Activated CD4-positive, alpha-beta T cell treated with anti-CD3 and anti-CD28 coated beads, Interleukin-2, amount 10 ng/mL, durations not matched to agents 24 days and 14 days (primary cell): Measurements from ENCODE around the gene STAB2. TPM values are rescaled to one million over a fixed set of nuclear protein-coding genes. Genes with fewer than 3 reads are reported as not detected.

ENCODE experiments used
- DNase-seq: peaks from one replicate; pipeline ENCODE4 v3.0.0; 2022
- H3K27ac Mint-ChIP-seq: one replicate; pipeline ENCODE4 v1.8.0; 2022; ENCODE audit warnings: mild to moderate bottlenecking, mixed read lengths
- H3K27me3 Mint-ChIP-seq: one replicate; pipeline ENCODE4 v1.8.0; 2022; ENCODE audit warnings: mixed read lengths
- H3K36me3 Mint-ChIP-seq: one replicate; pipeline ENCODE4 v1.8.0; 2022; ENCODE audit warnings: low read depth, mild to moderate bottlenecking, mixed read lengths
- H3K4me1 Mint-ChIP-seq: one replicate; pipeline ENCODE4 v1.8.0; 2021; ENCODE audit warnings: mixed read lengths
- H3K4me3 Mint-ChIP-seq: one replicate; pipeline ENCODE4 v1.8.0; 2022; ENCODE audit warnings: mild to moderate bottlenecking, moderate library complexity, mixed read lengths
- H3K9me3 Mint-ChIP-seq: one replicate; pipeline ENCODE4 v1.8.0; 2021; ENCODE audit warnings: mixed read lengths
- intact Hi-C: fragments of 100-400 bp; cut with micrococcal nuclease; formaldehyde crosslinking; loops from one replicate; pipeline ENCODE4 v1.15.1; 2023
- total RNA-seq: library from RNA; stranded (reverse); gene quantifications from 2 replicates; pipeline ENCODE4 v1.2.3, GENCODE V29; 2022

Gene STAB2
- total RNA-seq, 1 donor from 2014 or later = not detected

DNA sequence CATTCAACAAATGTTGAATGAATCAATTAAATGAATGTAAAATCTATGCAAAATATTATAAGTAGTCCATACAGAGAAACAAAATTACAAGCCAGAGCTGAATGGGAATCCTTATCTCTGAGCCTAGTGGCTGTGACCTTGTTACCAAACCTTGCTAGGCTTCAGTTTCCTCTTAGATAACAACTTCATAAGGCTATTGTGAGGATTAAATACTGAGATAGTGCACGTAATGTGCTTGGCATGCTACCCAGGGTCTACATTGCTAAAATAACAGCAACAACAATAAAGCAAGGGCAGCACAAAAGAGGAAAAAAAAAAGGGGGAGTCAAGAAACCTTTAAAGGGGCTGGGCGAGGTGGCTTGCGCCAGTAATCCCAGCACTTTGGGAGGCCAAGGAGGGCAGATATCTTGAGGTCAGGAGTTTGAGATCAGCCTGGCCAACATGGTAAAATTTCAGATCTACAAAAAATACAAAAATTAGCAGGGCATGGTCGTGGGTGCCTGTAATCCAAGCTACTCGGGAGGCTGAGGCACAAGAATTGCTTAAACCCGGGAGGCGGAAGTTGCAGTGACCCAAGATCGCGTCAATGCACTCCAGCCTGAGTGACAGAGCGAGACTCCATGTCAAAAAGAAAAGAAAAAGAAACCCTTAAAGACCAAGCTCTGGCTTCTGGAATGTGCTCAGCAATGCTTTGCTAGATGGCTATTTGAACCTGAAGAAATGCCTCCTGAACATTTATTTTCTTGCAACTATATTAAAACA, 14.1 kb downstream of the STAB2 start:
- Mint-ChIP-seq H3K4me3 (no peak overlapping the region), H3K27me3 (peaks cover 8% of the 10 kb centered on the region), H3K27ac (no peak overlapping the region), H3K4me1 (no peaks in the 10 kb centered on the region), H3K36me3 (no peaks in the 10 kb centered on the region), H3K9me3 (no peaks in the 10 kb centered on the region)
- DNase-seq = no peak
- intact Hi-C loops = no loop called here

DNA sequence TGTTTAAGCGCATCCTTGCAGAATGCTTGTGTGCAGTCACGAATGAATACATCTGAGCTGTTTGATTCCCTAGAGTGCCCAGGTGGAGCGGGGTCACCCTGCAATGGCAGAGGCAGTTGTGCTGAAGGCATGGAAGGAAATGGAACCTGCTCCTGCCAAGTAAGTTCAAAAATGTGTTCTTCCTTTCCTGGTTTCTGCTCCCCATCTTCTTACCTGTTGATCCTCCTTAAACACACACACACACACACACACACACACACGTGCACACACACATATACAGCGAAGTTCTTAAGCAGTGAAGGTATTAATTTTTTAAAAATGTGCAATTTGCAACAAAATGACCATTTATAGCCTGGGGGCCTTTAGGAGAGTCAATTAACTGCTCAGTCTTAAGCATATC, 33.3 kb downstream of the STAB2 start:
- DNase-seq = no peak
- Mint-ChIP-seq H3K4me1 (no peaks in the 10 kb centered on the region), H3K27ac (no peak overlapping the region), H3K27me3 (peaks cover 4% of the 10 kb centered on the region), H3K9me3 (no peaks in the 10 kb centered on the region), H3K36me3 (no peaks in the 10 kb centered on the region), H3K4me3 (no peak overlapping the region)
- intact Hi-C loops = no loop called here

DNA sequence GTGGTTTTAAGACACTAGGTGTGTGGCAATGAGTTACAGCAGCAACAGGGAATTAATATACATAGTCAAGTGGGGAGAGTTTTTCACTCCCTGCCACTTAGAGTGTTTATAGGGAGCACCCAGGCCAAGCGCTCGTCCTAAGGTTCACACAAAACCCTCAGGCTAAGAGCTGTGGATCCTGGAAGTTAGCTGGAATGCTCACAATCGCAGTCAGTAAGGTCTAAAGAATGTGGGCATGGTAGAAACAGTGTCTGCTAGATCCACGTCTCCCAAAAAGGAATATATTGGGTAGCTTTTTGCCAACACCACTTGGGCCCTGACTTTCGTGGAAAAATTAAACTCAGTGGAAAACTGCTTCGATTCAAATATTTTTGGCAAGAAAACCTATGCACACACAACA, 36.6 kb downstream of the STAB2 start:
- Mint-ChIP-seq H3K9me3 (no peaks in the 10 kb centered on the region), H3K27ac (no peak overlapping the region), H3K4me1 (no peaks in the 10 kb centered on the region), H3K4me3 (no peak overlapping the region), H3K27me3 (no peaks in the 10 kb centered on the region), H3K36me3 (no peaks in the 10 kb centered on the region)
- intact Hi-C loops = no loop called here
- DNase-seq = no peak

DNA sequence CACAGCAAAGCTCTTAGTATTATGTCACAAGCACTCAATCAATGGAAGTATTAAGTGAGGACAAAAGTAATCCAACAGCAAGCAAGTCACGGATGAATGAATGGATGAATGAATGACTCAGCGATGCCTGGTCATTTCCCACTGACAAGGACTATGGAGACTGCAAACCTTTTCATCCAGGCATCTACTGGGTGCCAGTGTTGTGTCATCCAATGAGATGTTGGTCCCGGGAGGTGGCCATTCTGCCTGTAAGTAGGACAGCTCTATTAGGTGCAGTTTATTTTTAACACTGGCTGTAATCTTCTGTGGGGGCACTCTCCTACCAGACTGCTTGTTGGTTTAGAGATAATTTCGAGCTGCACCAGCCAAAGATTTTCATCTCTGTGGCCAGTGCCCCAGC, 39.4 kb downstream of the STAB2 start:
- no peak overlapping the region for H3K27ac Mint-ChIP-seq
- no peaks in the 10 kb centered on the region for H3K27me3 Mint-ChIP-seq
- no peak overlapping the region for H3K4me3 Mint-ChIP-seq
- H3K9me3 Mint-ChIP-seq = no peaks in the 10 kb centered on the region
- H3K4me1 Mint-ChIP-seq = no peaks in the 10 kb centered on the region
- no peak for DNase-seq
- intact Hi-C loops = no loop called here
- no peaks in the 10 kb centered on the region for H3K36me3 Mint-ChIP-seq

DNA sequence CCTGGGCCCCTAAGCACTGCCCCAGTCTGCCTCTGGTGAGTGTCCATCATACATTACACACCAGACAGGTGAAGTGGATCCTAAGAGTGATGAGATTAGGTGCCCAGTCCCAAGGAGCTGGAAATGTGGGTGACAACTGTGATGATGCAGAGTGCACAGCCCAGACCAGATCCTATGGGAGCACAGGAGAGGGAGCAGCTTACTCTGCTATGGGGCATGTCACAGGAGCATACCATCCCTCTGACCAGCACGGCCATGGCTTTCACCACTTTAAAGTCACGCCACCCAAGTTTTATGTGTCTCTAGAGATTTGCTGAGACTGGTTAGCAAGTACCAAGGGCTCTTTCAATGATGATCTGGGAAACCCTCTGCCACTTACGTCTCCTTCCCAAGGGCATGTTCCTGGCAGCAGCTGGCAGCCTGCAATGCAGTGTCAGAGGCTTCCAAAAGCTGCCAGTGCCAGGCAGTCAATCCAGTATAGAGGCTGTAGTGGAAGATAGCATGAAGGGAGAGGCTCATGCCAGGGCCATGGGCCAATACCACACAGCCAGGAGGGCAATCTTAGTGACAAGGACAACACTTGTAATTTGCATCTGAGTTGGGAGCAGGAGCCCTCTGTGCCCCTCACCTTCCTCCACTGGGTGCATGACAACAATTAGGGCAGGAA, 40.2 kb downstream of the STAB2 start:
- Mint-ChIP-seq H3K27ac (no peak overlapping the region), H3K36me3 (no peaks in the 10 kb centered on the region), H3K9me3 (no peaks in the 10 kb centered on the region), H3K27me3 (no peaks in the 10 kb centered on the region), H3K4me1 (no peaks in the 10 kb centered on the region), H3K4me3 (no peak overlapping the region)
- intact Hi-C loops = no loop called here
- DNase-seq = no peak

DNA sequence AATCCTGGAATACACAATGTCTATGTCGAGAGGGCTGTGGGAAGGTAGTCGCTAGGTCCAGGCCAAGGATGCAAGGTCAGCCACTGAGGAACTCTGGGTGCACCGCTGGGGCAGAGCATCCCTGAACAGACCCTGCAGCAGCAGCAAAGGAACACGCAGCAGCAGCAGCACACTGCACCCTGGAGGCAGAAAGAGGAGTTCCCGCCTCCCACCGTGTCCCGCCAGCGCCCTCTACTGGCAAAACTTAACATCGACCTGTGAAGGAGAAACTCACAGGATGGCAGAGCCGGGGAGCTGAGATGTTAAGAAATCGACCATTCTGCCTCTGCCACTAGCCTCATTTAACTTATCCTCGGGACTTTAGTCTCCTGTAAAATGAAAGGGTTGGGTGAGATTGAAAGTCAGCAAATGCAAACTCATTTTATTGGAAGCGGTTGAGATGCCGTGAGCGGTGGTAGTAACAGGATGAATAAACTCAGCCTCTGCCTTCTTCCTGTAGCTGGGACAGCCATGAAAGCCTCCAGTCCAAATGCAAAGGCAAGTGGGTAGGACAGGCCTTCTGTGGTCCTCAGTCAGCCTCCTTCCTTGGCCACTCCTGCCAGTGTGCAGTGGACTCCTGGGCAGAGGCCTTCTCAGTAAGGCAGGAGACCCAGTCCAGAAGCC, 45.6 kb downstream of the STAB2 start:
- Mint-ChIP-seq H3K27me3 (no peaks in the 10 kb centered on the region), H3K36me3 (no peaks in the 10 kb centered on the region), H3K27ac (no peak overlapping the region), H3K4me3 (no peak overlapping the region), H3K9me3 (no peaks in the 10 kb centered on the region), H3K4me1 (no peaks in the 10 kb centered on the region)
- intact Hi-C loops = loop anchor here (2.0 kb wide), 1 partner anchor 58 kb away; no protein-coding TSS in a partner anchor
- DNase-seq = peak; percentile 93

DNA sequence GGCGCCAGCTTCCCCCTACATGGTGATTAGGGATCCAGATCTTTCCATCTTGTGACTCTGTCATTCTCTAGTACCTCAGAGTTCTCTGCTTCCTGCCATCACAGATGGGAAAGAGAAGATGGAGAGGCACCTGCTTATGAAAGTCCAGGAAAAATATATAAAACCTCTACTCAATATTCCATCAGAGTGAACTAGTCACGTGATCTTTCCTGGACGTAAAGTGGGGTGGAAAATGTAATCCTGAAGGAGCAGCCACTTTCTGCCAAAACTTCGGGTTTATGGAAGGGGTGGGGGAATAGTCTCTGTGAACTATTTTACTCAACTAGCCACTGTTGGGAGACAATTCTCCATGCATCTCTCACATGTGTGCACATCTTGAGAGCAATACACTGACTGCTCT, 47.7 kb downstream of the STAB2 start:
- H3K27me3 Mint-ChIP-seq = no peaks in the 10 kb centered on the region
- no peaks in the 10 kb centered on the region for H3K4me1 Mint-ChIP-seq
- no peaks in the 10 kb centered on the region for H3K9me3 Mint-ChIP-seq
- no peak for DNase-seq
- intact Hi-C loops = no loop called here
- no peak overlapping the region for H3K27ac Mint-ChIP-seq
- H3K36me3 Mint-ChIP-seq = no peaks in the 10 kb centered on the region
- H3K4me3 Mint-ChIP-seq = no peak overlapping the region

DNA sequence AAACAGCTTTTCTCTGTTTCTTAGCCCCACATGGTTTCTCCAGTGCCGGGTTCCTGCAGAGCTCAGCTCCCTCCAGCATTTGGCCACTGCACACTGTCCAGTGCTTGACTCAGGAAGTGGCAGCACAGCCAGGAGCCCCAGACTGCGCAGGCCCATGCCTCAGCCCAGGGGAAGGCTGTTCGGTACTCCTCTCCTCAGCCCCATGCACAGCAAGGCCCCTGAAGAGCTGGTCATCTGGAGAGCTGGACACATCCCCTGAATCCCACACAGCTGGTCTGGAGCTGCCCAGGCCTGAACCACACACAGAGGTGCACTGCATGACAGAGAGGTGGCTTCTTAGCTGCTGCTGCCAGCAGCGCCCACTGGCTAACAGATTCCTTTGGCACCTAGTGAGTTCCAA, 48.3 kb downstream of the STAB2 start:
- Mint-ChIP-seq H3K36me3 (no peaks in the 10 kb centered on the region), H3K4me3 (no peak overlapping the region), H3K9me3 (no peaks in the 10 kb centered on the region), H3K4me1 (no peaks in the 10 kb centered on the region), H3K27me3 (no peaks in the 10 kb centered on the region), H3K27ac (no peak overlapping the region)
- intact Hi-C loops = no loop called here
- no peak for DNase-seq

DNA sequence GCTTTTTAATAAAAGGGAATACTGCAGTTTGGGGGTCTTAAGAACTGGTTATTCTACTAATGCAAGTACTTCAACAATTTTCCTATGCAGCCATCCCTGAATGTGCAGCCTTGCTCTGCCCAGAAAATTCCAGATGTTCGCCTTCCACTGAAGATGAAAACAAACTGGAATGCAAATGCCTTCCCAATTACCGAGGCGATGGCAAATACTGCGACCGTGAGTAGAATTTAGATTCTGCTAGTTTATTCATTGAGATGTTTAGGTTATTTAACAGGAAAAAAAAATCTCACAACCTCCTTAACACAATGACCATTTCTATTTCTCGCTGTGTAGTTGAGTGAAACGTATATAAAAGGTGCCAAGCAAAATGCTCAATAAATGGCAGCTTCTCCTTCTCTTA, 49.9 kb downstream of the STAB2 start:
- H3K36me3 Mint-ChIP-seq = no peaks in the 10 kb centered on the region
- no peak overlapping the region for H3K27ac Mint-ChIP-seq
- no peaks in the 10 kb centered on the region for H3K27me3 Mint-ChIP-seq
- intact Hi-C loops = no loop called here
- H3K4me1 Mint-ChIP-seq = no peaks in the 10 kb centered on the region
- no peak for DNase-seq
- no peaks in the 10 kb centered on the region for H3K9me3 Mint-ChIP-seq
- no peak overlapping the region for H3K4me3 Mint-ChIP-seq

DNA sequence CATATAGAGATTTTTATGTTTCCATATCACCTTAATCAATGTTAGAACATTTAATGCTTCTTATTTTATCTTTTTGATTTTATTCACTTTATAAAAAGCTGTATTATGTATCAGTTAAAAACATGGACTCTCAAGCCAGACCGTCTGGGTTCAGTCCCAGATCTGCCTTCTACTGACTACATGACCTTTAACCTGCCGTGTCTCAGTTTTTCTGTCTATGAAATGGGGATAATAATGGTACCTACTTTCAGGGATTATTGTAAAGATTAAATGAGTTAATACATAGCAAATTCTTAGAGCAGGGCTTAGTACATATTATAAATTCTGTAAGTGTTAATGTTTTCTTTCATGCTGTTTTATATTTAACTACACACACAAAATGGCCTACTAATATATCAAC, 50.4 kb downstream of the STAB2 start:
- no peak overlapping the region for H3K4me3 Mint-ChIP-seq
- no peaks in the 10 kb centered on the region for H3K27me3 Mint-ChIP-seq
- H3K4me1 Mint-ChIP-seq = no peaks in the 10 kb centered on the region
- H3K27ac Mint-ChIP-seq = no peak overlapping the region
- intact Hi-C loops = no loop called here
- H3K9me3 Mint-ChIP-seq = no peaks in the 10 kb centered on the region
- no peak for DNase-seq
- no peaks in the 10 kb centered on the region for H3K36me3 Mint-ChIP-seq

DNA sequence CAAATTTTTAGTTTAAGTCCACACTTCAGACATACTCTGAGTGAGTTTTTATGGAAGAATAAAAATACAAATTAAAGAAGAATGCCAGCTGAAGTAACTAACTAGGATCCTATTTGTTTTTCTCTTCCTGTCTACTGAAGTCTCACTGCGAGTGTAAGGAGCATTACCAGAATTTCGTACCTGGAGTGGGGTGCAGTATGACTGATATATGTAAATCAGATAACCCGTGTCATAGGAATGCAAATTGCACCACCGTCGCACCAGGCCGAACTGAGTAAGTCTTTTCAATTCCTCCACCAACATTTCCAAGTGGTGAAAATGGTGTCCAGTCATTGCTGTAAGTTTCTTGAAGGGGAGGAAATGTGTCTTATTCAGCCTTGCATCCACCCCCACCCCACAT, 52.9 kb downstream of the STAB2 start:
- Mint-ChIP-seq H3K27me3 (no peaks in the 10 kb centered on the region), H3K36me3 (no peaks in the 10 kb centered on the region), H3K4me3 (no peak overlapping the region), H3K9me3 (no peaks in the 10 kb centered on the region), H3K27ac (no peak overlapping the region), H3K4me1 (no peaks in the 10 kb centered on the region)
- intact Hi-C loops = no loop called here
- DNase-seq = no peak

DNA sequence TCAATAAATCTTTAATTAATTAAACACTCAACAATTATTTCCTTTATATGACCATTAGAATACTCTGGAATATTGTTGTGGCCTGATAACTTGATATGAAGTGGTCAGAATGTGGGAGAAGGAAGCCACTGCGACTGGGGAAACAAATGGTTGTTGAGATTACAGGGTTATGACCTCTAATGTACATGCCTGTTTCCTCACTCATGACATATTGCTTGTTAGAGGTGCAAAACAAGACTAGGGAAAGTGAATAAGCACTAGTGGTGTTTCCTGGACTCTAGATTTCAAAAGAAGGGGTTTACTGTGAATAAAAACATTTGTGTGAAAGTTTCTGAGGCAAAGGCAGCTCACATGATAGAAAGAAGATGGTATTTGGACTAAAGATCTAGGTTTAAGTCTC, 53.3 kb downstream of the STAB2 start:
- no peaks in the 10 kb centered on the region for H3K4me1 Mint-ChIP-seq
- intact Hi-C loops = no loop called here

DNA sequence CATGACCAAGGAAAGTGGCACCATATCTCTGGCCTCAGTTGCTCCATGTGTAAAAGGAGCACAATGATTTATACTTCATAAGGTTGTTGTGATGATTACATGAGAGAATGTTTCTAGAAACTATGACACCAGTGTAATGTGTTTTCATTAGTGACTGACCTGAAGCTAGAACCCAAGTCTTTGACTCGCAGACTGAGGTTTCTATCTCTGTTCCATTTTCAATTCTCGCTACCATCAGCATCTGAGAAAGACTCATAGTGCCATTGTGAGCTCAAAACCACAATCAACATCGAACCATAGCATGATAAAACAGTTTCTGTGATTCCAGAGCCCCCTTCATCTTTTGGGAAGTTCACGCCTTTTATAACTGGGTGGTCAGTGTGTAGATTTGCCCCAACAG, 53.8 kb downstream of the STAB2 start:
- H3K4me1 Mint-ChIP-seq = no peaks in the 10 kb centered on the region
- H3K27me3 Mint-ChIP-seq = no peaks in the 10 kb centered on the region
- no peaks in the 10 kb centered on the region for H3K9me3 Mint-ChIP-seq
- no peak for DNase-seq
- no peaks in the 10 kb centered on the region for H3K36me3 Mint-ChIP-seq
- no peak overlapping the region for H3K4me3 Mint-ChIP-seq
- H3K27ac Mint-ChIP-seq = no peak overlapping the region
- intact Hi-C loops = no loop called here

More for the DNA sequence above, 53.3 kb downstream of the STAB2 start:
- Mint-ChIP-seq H3K36me3 (no peaks in the 10 kb centered on the region), H3K9me3 (no peaks in the 10 kb centered on the region), H3K27me3 (no peaks in the 10 kb centered on the region), H3K4me3 (no peak overlapping the region), H3K27ac (no peak overlapping the region)
- no peak for DNase-seq

DNA sequence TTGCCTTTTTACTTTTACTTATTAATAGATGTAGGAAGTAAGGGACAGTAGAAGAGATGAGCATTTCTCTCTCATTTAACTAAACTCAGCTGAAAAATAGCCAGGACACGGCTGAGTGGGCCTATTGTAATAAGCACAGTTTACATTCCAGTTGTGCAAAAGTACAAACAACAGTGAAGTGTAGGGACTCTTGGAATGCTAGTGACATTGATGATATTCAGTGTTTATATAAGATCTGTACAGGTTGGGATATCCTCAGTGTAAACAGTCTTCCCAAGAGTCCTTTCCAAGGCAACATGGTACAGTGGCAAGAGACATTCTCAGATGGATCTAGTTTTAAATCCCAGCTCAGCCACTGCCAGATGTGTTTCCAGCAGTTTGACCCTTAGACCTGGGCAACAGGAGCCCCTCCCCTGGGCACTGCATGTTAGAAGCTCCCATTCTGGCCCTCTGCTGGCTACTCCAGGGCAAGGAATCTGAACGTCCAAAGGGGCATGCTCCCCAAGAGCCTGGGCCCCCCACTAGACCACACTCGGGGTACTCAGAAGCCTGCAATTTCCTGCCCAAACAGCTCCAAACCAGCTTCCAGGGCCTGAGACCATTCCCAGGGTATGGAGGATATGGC, 55.3 kb downstream of the STAB2 start:
- no peaks in the 10 kb centered on the region for H3K36me3 Mint-ChIP-seq
- H3K27me3 Mint-ChIP-seq = peaks cover 3% of the 10 kb centered on the region
- DNase-seq = no peak
- no peaks in the 10 kb centered on the region for H3K4me1 Mint-ChIP-seq
- H3K9me3 Mint-ChIP-seq = no peaks in the 10 kb centered on the region
- no peak overlapping the region for H3K27ac Mint-ChIP-seq
- intact Hi-C loops = no loop called here
- no peak overlapping the region for H3K4me3 Mint-ChIP-seq
